ENCODE data around the gene ALCAM.
"Not testable (repeated sequence)": the region's sequence is repeated elsewhere in the genome, so short reads cannot be mapped to it uniquely, and the experiment has no call there.

DNA sequence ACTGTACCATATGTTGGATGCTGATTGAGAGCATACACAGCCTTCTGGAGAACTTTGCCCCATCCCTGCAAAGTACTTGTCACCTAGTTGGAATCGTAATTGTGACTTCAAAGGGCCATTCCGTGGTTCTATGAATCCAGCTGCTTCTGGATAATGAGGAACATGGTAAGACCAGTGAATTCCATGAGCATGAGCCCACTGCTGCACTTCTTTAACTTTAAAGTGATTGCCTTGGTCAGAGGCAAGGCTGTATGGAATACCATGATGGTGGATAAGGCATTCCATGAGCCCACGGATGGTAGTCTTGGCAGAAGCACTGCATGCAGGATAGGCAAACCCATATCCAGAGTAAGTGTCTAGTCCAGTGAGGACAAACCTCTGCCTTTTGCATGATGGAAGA is 235.6 kb downstream of the ALCAM start:
- not testable (repeated sequence) for TF ChIP-seq CTCF, EZH2 (IDR thresholded peaks at IDR 0.05)
